Left ventricle myocardium inferior (tissue), 1 donor: Measurements from ENCODE around the gene C16orf86. TPM values are rescaled to one million over a fixed set of nuclear protein-coding genes. Genes with fewer than 3 reads are reported as not detected.

ENCODE experiments used
- DNase-seq: peaks from one replicate; pipeline ENCODE4 v3.0.0-alpha.2; 2020
- H3K27ac ChIP-seq: fragments of 200-600 bp; replicated peaks from 2 replicates; pipeline ENCODE4 v1.8.0; 2021
- H3K27me3 ChIP-seq: fragments of 200-600 bp; 2 replicates; pipeline ENCODE4 v1.8.0; 2021; ENCODE audit warnings: low read depth
- H3K36me3 ChIP-seq: fragments of 200-600 bp; 2 replicates; pipeline ENCODE4 v1.8.0; 2021
- H3K4me1 ChIP-seq: fragments of 200-600 bp; 2 replicates; pipeline ENCODE4 v1.8.0; 2021
- H3K4me3 ChIP-seq: fragments of 200-600 bp; 2 replicates; pipeline ENCODE4 v1.8.0; 2021; ENCODE audit warnings: mild to moderate bottlenecking, moderate library complexity
- H3K9me3 ChIP-seq: fragments of 200-600 bp; replicated peaks from 2 replicates; pipeline ENCODE4 v1.8.0; 2021
- CTCF ChIP-seq: fragments of 200-600 bp; IDR thresholded peaks from 2 replicates; pipeline ENCODE4 v1.8.0; 2021; ENCODE audit warnings: antibody characterized with exemption, mild to moderate bottlenecking, borderline replicate concordance
- intact Hi-C: fragments of 100-400 bp; cut with micrococcal nuclease; formaldehyde crosslinking; loops from one replicate; pipeline ENCODE4 v1.11.0; 2022
- total RNA-seq: library from RNA; stranded (reverse); fragmentation: NEBNext Ultra II Directional; extraction: Animal tissue kit (Norgen Biotek cat#: 25700); gene quantifications from one replicate; pipeline ENCODE4 v1.2.1, GENCODE V29; 2021
- donor health status: DM: no; HTN: yes; CAD: no; lungs with severe emphysema.

Gene C16orf86
- total RNA-seq, 1 donor from 2014 or later, result 2.9 TPM

DNA sequence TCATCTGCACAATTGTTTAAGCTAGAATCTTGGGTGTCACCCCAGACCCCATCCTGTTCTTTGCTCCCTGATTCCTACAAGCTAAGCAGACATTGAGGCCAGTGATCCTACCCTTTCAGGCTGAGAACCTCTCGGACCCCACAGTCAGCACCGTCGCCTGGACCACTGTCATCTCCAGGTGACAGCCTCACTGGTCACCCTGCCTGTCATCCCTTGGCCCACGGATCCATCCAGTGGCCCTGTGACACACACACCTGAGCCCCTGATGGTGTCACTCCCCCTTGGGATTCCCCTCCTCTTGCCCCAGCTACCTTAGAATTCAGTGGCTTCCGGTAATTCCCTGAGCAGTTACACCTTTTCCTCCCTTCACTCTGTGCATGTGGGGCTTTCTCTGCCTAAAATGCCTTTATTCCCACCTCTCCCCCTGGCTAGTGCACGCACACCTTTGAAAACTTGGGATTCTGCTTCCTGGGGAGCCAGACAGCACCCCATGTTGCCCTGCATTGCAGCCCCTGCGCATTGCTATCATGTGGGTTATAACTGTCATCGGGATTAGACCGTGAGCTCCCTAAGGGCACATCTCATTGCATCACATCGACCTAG, 3.0 kb downstream of the C16orf86 start:
- Histone ChIP-seq H3K27ac (no peak overlapping the region), H3K27me3 (no peaks in the 10 kb centered on the region), H3K36me3 (no peaks in the 10 kb centered on the region), H3K4me3 (no peak overlapping the region), H3K9me3 (no peaks in the 10 kb centered on the region), H3K4me1 (peaks cover 57% of the 10 kb centered on the region)
- intact Hi-C loops, result loop anchor here (10.0 kb wide), 1 partner anchor 135 kb away; the partner anchor contains the start of genes RANBP10 and TSNAXIP1
- no peak for DNase-seq
- no peak for TF ChIP-seq CTCF

GRCh38 chr16:67672306-67672705, 5.7 kb downstream of the C16orf86 start:
- no peaks in the 10 kb centered on the region for H3K27me3 ChIP-seq
- no peaks in the 10 kb centered on the region for H3K9me3 ChIP-seq
- peak overlapping the region; percentile 87 for H3K27ac ChIP-seq
- H3K36me3 ChIP-seq, result no peaks in the 10 kb centered on the region
- TF ChIP-seq CTCF, result no peak
- no peak overlapping the region for H3K4me3 ChIP-seq
- H3K4me1 ChIP-seq, result peaks cover 44% of the 10 kb centered on the region
- DNase-seq, result no peak
- intact Hi-C loops, result loop anchor here (10.0 kb wide), 1 partner anchor 132 kb away; the partner anchor contains the start of genes RANBP10 and TSNAXIP1

- H3K27me3 ChIP-seq, result no peaks in the 10 kb centered on the region
- peak; percentile 81 for TF ChIP-seq CTCF
- H3K9me3 ChIP-seq, result no peaks in the 10 kb centered on the region
- peak overlapping the region; percentile 87 for H3K27ac ChIP-seq
- intact Hi-C loops, result loop anchor here (10.0 kb wide), 1 partner anchor 132 kb away; the partner anchor contains the start of genes RANBP10 and TSNAXIP1
- H3K36me3 ChIP-seq, result no peaks in the 10 kb centered on the region
- H3K4me1 ChIP-seq, result peaks cover 37% of the 10 kb centered on the region
- peak overlapping the region; percentile 23 for H3K4me3 ChIP-seq
- peak; percentile 65 for DNase-seq
Measured at GRCh38 chr16:67672739-67673662, 6.4 kb downstream of the C16orf86 start.

- Histone ChIP-seq H3K9me3 (no peaks in the 10 kb centered on the region), H3K27me3 (no peaks in the 10 kb centered on the region), H3K27ac (peak overlapping the region; percentile 87), H3K4me3 (peak overlapping the region; percentile 23), H3K36me3 (no peaks in the 10 kb centered on the region), H3K4me1 (peaks cover 33% of the 10 kb centered on the region)
- intact Hi-C loops, result loop anchor here (10.0 kb wide), 1 partner anchor 131 kb away; the partner anchor contains the start of genes RANBP10 and TSNAXIP1
- DNase-seq, result peak; percentile 74
- TF ChIP-seq CTCF, result no peak
Measured at GRCh38 chr16:67673712-67674580, 7.3 kb downstream of the C16orf86 start.
